SK-N-SH (cell line): Measurements from ENCODE around the gene BORCS5. TPM values are rescaled to one million over a fixed set of nuclear protein-coding genes. Genes with fewer than 3 reads are reported as not detected.

Experiments used
- CTCF ChIA-PET: fragments of 300-600, 350-600 bp; formaldehyde crosslinking; extraction: SDS; loops from one replicate; lab custom pipeline; 2021; lab: Yijun Ruan, JAX
- POLR2A ChIA-PET: fragments of 350-600 bp; sonication (Branson Sonifier 250); formaldehyde crosslinking; extraction: SDS; loops from one replicate; lab custom pipeline; 2020; ENCODE audit warnings: antibody characterized with exemption, inconsistent platforms; lab: Yijun Ruan, JAX
- DNase-seq: peaks from one replicate; pipeline ENCODE4 v3.0.0; 2012
- H2AFZ ChIP-seq: fragments of 200-600 bp; sonication (generic); 2 replicates; pipeline ENCODE4 v1.8.1; 2016; ENCODE audit warnings: antibody characterized with exemption, mild to moderate bottlenecking, low read depth
- H3F3A ChIP-seq: fragments of 200-600 bp; sonication (generic); replicated peaks from 2 replicates; pipeline ENCODE3; 2016; ENCODE audit warnings: antibody characterized with exemption, mild to moderate bottlenecking; ENCODE audit not compliant: insufficient read depth
- H3K27ac ChIP-seq, 2 experiments: fragments of 200-500 bp in 1 of 2; fragments of 200-600 bp in 1 of 2; sonication (Bioruptor generic) in 1 of 2; sonication (generic), shearing (Covaris generic) in 1 of 2; 2 replicates each; pipeline versions ENCODE4 v1.5.1 to v1.6.1; 2014 to 2016; ENCODE audit warnings: low read depth in 2 of 2, inconsistent platforms in 1 of 2, low read length in 1 of 2, mild to moderate bottlenecking in 1 of 2, mixed read lengths in 1 of 2
- H3K27me3 ChIP-seq: fragments of 200-600 bp; sonication (generic), shearing (Covaris generic); 2 replicates; pipeline ENCODE4 v1.6.1; 2016; ENCODE audit warnings: mixed run types; ENCODE audit not compliant: insufficient read depth
- H3K36me3 ChIP-seq, 2 experiments: fragments of 200-500 bp in 1 of 2; fragments of 200-600 bp in 1 of 2; sonication (Bioruptor generic) in 1 of 2; sonication (generic) in 1 of 2; replicated peaks in 1 of 2; 2 replicates each; pipeline versions ENCODE3 to v1.5.1; 2014 to 2016; ENCODE audit warnings: low read length in 1 of 2, mild to moderate bottlenecking in 1 of 2; ENCODE audit not compliant: insufficient read depth in 2 of 2, control insufficient read depth in 1 of 2
- H3K4me1 ChIP-seq, 2 experiments: fragments of 200-500 bp in 1 of 2; fragments of 200-600 bp in 1 of 2; sonication (Bioruptor generic) in 1 of 2; sonication (generic), shearing (Covaris generic) in 1 of 2; 2 replicates each; pipeline versions ENCODE4 v1.5.1 to v1.6.1; 2014 to 2016; ENCODE audit warnings: low read depth in 1 of 2, low read length in 1 of 2, mixed run types in 1 of 2; ENCODE audit not compliant: insufficient read depth in 2 of 2, control insufficient read depth in 1 of 2
- H3K4me2 ChIP-seq: fragments of 200-600 bp; sonication (generic), shearing (Covaris generic); 2 replicates; pipeline ENCODE4 v1.6.1; 2017; ENCODE audit warnings: mixed run types
- H3K4me3 ChIP-seq, 2 experiments: fragments of 200-500 bp in 1 of 2; fragments of 200-600 bp in 1 of 2; sonication (Bioruptor generic) in 1 of 2; sonication (generic), shearing (Covaris generic) in 1 of 2; 2 replicates each; pipeline versions ENCODE4 v1.5.1 to v1.8.1; 2014 to 2016; ENCODE audit warnings: low read depth in 2 of 2, inconsistent platforms in 1 of 2, low read length in 1 of 2, mild to moderate bottlenecking in 1 of 2, mixed read lengths in 1 of 2, moderate library complexity in 1 of 2
- H3K79me2 ChIP-seq: fragments of 200-600 bp; sonication (generic); 2 replicates; pipeline ENCODE4 v1.8.1; 2017; ENCODE audit warnings: mild to moderate bottlenecking; ENCODE audit not compliant: insufficient read depth
- H3K9ac ChIP-seq: fragments of 200-600 bp; sonication (generic); 2 replicates; pipeline ENCODE4 v1.6.1; 2017; ENCODE audit warnings: mixed run types
- H3K9me2 ChIP-seq: fragments of 200-600 bp; sonication (generic); 2 replicates; pipeline ENCODE4 v1.6.1; 2017; ENCODE audit warnings: mixed run types
- H3K9me3 ChIP-seq: fragments of 200-600 bp; sonication (generic); 2 replicates; pipeline ENCODE4 v1.6.1; 2017; ENCODE audit warnings: mixed run types, mild to moderate bottlenecking, moderate library complexity
- H4K20me1 ChIP-seq: fragments of 200-600 bp; sonication (generic); 2 replicates; pipeline ENCODE4 v1.6.1; 2017; ENCODE audit warnings: mild to moderate bottlenecking, mixed run types; ENCODE audit not compliant: insufficient read depth
- CHD2 ChIP-seq: fragments of 150-350 bp; IDR thresholded peaks from 2 replicates; pipeline ENCODE4 v1.6.1; 2018; ENCODE audit warnings: low read length; ENCODE audit not compliant: partially characterized antibody
- CTCF ChIP-seq: fragments of 200-600 bp; sonication (generic); IDR thresholded peaks from 2 replicates; pipeline ENCODE4 v1.6.1; 2017; ENCODE audit warnings: antibody characterized with exemption, mild to moderate bottlenecking, moderate library complexity
- ELF1 ChIP-seq: IDR thresholded peaks from 2 replicates; pipeline ENCODE4 v1.4.0; 2012
- EP300 ChIP-seq, 2 experiments: IDR thresholded peaks; 2 replicates each; pipeline versions ENCODE4 v1.4.0 to v1.6.1; 2012; ENCODE audit warnings: borderline replicate concordance in 1 of 2, low read depth in 1 of 2, low read length in 1 of 2
- EZH2phosphoT487 ChIP-seq: fragments of 200-600 bp; sonication (generic); IDR thresholded peaks from 2 replicates; pipeline ENCODE4 v1.6.1; 2017; ENCODE audit warnings: low read depth, mixed run types, mild to moderate bottlenecking, antibody characterized with exemption, moderate library complexity, borderline replicate concordance
- FOXM1 ChIP-seq: IDR thresholded peaks from 2 replicates; pipeline ENCODE4 v1.4.0; 2012; ENCODE audit warnings: low read depth, mild to moderate bottlenecking
- GATA2 ChIP-seq: sonication (generic); formaldehyde crosslinking; IDR thresholded peaks from 2 replicates; pipeline ENCODE4 v1.5.0; 2020; ENCODE audit warnings: mild to moderate bottlenecking, missing genetic modification reagents
- IRF3 ChIP-seq: fragments of 150-350 bp; IDR thresholded peaks from 2 replicates; pipeline ENCODE4 v1.6.1; 2016; ENCODE audit warnings: mild to moderate bottlenecking, low read depth, low read length
- MEF2A ChIP-seq: IDR thresholded peaks from 2 replicates; pipeline ENCODE4 v1.4.0; 2012; ENCODE audit warnings: low read depth, borderline replicate concordance
- NFIC ChIP-seq: IDR thresholded peaks from 2 replicates; pipeline ENCODE4 v1.4.0; 2012; ENCODE audit warnings: borderline replicate concordance
- NRF1 ChIP-seq: IDR thresholded peaks from 2 replicates; pipeline ENCODE4 v1.6.1; 2012; ENCODE audit warnings: low read depth, mild to moderate bottlenecking, low read length
- RAD21 ChIP-seq: IDR thresholded peaks from 2 replicates; pipeline ENCODE4 v1.6.1; 2012; ENCODE audit warnings: mild to moderate bottlenecking, low read length
- RFX5 ChIP-seq: IDR thresholded peaks from 2 replicates; pipeline ENCODE4 v1.6.1; 2012; ENCODE audit warnings: mild to moderate bottlenecking, improper control_type of control experiment, low read length
- RXRA ChIP-seq: IDR thresholded peaks from 2 replicates; pipeline ENCODE4 v1.4.0; 2012; ENCODE audit warnings: low read depth, mild to moderate bottlenecking, borderline replicate concordance
- SIN3A ChIP-seq: IDR thresholded peaks from 2 replicates; pipeline ENCODE4 v1.6.1; 2012; ENCODE audit warnings: low read depth, mild to moderate bottlenecking, low read length, moderate library complexity, borderline replicate concordance
- SMC3 ChIP-seq: IDR thresholded peaks from 2 replicates; pipeline ENCODE4 v1.6.1; 2012; ENCODE audit warnings: low read depth, low read length, improper control_type of control experiment
- TAF1 ChIP-seq: IDR thresholded peaks from 2 replicates; pipeline ENCODE4 v1.6.1; 2012; ENCODE audit warnings: low read depth, mild to moderate bottlenecking, low read length, moderate library complexity, borderline replicate concordance
- TCF12 ChIP-seq: IDR thresholded peaks from 2 replicates; pipeline ENCODE4 v1.4.0; 2012
- TEAD4 ChIP-seq: IDR thresholded peaks from 2 replicates; pipeline ENCODE4 v1.4.0; 2012; ENCODE audit warnings: mild to moderate bottlenecking, borderline replicate concordance; ENCODE audit not compliant: insufficient read depth
- USF1 ChIP-seq: IDR thresholded peaks from 2 replicates; pipeline ENCODE4 v1.4.0; 2012; ENCODE audit warnings: low read depth, borderline replicate concordance
- USF2 ChIP-seq: fragments of 150-350 bp; IDR thresholded peaks from 2 replicates; pipeline ENCODE4 v1.6.1; 2017; ENCODE audit warnings: antibody characterized with exemption, low read length, low read depth, borderline replicate concordance
- YY1 ChIP-seq: IDR thresholded peaks from 2 replicates; pipeline ENCODE4 v1.4.0; 2012; ENCODE audit warnings: low read depth, mild to moderate bottlenecking
- WGBS: methylation state at CpG from one replicate; pipeline ENCODE4 v1.1.6; 2017; ENCODE audit warnings: low lambda C conversion rate; 5-methylcytosine and 5-hydroxymethylcytosine counted together
- polyA plus RNA-seq, 3 experiments: library from polyadenylated mRNA; depleted of rRNA; stranded (reverse); fragments of >200 nt; gene quantifications; 2 replicates each; pipeline ENCODE4 v1.2.3, GENCODE V29; 2012

BORCS5 gene
- polyA plus RNA-seq, 1 of the 3 experiments (the other 2 are of a cell fraction), result 16.3 TPM

GRCh38 chr12:12511895-12512711, 155.2 kb downstream of the BORCS5 start (continued):
- TF ChIP-seq NRF1 (no peak), IRF3 (no peak), FOXM1 (no peak), TEAD4 (no peak), CTCF (no peak), TAF1 (no peak), EP300 (IDR thresholded peaks at IDR 0.05; ENCODE audit: borderline replicate concordance in 1 of 2, low read depth in 1 of 2, low read length in 1 of 2) (peak; percentile 11 to 79; a peak in 3 of 4 replicates), YY1 (no peak), MEF2A (no peak)
- TF ChIP-seq, all 33 proteins: peak for 12

- 56% methylated on average over 3 of the region's 3 CpGs for WGBS
- peaks cover 53% of the 10 kb centered on the region for H3F3A ChIP-seq
- H3K79me2 ChIP-seq, result peaks cover 64% of the 10 kb centered on the region
- DNase-seq, result peak; percentile 41
- H3K4me1 ChIP-seq, result peaks cover 43 to 51% of the 10 kb centered on the region in 2 experiments
- peaks cover 9 to 11% of the 10 kb centered on the region in 2 experiments for H3K36me3 ChIP-seq
- no peaks in the 10 kb centered on the region for H3K9me2 ChIP-seq
- no peaks in the 10 kb centered on the region for H3K9me3 ChIP-seq
- peak overlapping the region; percentile 98 to 99 for H3K27ac ChIP-seq
- peak overlapping the region; percentile 17; the same call in 1 of the 2 replicates for H3K4me2 ChIP-seq
- no peak overlapping the region for H2AFZ ChIP-seq
- CTCF ChIA-PET, result interaction anchor here (0.9 to 1.5 kb wide), 5 partner anchors 10 to 142 kb away, joined by 3 to 6 read pairs (median 5); partner anchors contain the start of gene DUSP16
- H4K20me1 ChIP-seq, result no peaks in the 10 kb centered on the region
- POLR2A ChIA-PET, result no interaction called here
- no peaks in the 10 kb centered on the region for H3K27me3 ChIP-seq
- no peak overlapping the region for H3K4me3 ChIP-seq
- H3K9ac ChIP-seq, result peak overlapping the region; percentile 61; the same call in 1 of the 2 replicates
- TF ChIP-seq NFIC (no peak), RFX5 (no peak), GATA2 (no peak), TCF12 (0 out of 2 replicates have a peak, but pooled peaks have one; percentile 7), CHD2 (no peak), ELF1 (no peak), IRF3 (no peak), TAF1 (no peak), EP300 (IDR thresholded peaks at IDR 0.05; ENCODE audit: borderline replicate concordance in 1 of 2, low read depth in 1 of 2, low read length in 1 of 2) (peak in 1 of 2 experiments; percentile 59; a peak in 1 of 4 replicates), RAD21 (peak; percentile 56), SMC3 (no peak), SIN3A (no peak), USF2 (no peak), EZH2phosphoT487 (no peak), MEF2A (no peak), RXRA (no peak), USF1 (no peak)
Observed at GRCh38 chr12:12513416-12514006, 156.6 kb downstream of the BORCS5 start.
